C4-2B (cell line): Measurements from ENCODE around the gene AGFG1.

Experiments used
- H3K27ac ChIP-seq: fragments of 450-650 bp; 2 replicates; pipeline ENCODE4 v1.5.1; 2017
- ZFX ChIP-seq: fragments of 450-650 bp; IDR thresholded peaks from 2 replicates; pipeline ENCODE4 v1.6.1; 2017
- TF ChIP-seq, protein P1 (sequence below): fragments of 450-650 bp; conservative IDR thresholded peaks from 2 replicates; pipeline ENCODE4 v1.5.1; 2017; ENCODE audit warnings: mild to moderate bottlenecking

AGFG1 gene

GRCh38 chr2:227473122-227473461, 1.1 kb downstream of the AGFG1 start:
- peak overlapping the region; percentile 79 for H3K27ac ChIP-seq
- TF ChIP-seq, protein P1, sequence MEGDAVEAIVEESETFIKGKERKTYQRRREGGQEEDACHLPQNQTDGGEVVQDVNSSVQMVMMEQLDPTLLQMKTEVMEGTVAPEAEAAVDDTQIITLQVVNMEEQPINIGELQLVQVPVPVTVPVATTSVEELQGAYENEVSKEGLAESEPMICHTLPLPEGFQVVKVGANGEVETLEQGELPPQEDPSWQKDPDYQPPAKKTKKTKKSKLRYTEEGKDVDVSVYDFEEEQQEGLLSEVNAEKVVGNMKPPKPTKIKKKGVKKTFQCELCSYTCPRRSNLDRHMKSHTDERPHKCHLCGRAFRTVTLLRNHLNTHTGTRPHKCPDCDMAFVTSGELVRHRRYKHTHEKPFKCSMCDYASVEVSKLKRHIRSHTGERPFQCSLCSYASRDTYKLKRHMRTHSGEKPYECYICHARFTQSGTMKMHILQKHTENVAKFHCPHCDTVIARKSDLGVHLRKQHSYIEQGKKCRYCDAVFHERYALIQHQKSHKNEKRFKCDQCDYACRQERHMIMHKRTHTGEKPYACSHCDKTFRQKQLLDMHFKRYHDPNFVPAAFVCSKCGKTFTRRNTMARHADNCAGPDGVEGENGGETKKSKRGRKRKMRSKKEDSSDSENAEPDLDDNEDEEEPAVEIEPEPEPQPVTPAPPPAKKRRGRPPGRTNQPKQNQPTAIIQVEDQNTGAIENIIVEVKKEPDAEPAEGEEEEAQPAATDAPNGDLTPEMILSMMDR: no peak

- TF ChIP-seq, protein P1: no peak
- no peak for TF ChIP-seq ZFX
- H3K27ac ChIP-seq: no peak overlapping the region
Measured at GRCh38 chr2:227473806-227474205, 1.9 kb downstream of the AGFG1 start.

DNA sequence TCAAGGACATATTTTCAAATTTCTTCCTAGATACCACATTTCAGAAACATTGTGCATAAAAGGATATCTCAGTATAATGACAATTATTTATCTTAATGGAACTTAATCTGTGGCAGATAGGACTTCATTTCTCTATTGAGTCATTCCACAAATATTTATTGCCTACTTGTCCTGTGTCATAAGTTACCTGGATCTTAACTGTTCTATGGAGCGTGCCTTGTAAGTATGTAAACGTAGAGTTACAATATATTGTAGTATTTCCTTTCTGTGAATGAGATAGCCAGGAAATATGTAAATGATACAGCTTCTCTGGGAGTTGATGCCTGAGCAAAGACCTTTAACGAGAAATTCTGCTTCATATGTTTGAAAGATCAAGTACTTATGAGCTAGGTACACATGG, 2.5 kb downstream of the AGFG1 start:
- H3K27ac ChIP-seq: no peak overlapping the region
- TF ChIP-seq, protein P1: no peak
- no peak for TF ChIP-seq ZFX

DNA sequence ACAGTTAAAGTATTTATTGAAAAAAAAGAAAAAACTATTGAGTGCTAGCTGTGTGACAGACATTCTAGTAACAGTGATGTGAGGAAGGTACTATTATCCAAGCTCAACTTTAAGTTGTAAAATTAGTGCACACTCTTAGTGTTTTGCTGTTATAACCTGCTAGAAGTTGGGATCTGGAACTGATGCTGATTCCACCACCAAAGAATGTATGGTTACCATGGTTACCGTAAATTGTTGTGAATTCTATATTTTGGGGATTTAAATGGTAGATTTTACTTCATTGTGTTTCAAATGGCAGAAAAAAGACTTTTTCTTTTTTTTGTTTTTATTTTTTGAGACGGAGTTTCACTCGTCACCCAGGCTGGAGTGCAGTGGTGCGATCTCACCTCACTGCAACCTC, 5.3 kb downstream of the AGFG1 start:
- TF ChIP-seq, protein P1: no peak
- no peak overlapping the region for H3K27ac ChIP-seq

DNA sequence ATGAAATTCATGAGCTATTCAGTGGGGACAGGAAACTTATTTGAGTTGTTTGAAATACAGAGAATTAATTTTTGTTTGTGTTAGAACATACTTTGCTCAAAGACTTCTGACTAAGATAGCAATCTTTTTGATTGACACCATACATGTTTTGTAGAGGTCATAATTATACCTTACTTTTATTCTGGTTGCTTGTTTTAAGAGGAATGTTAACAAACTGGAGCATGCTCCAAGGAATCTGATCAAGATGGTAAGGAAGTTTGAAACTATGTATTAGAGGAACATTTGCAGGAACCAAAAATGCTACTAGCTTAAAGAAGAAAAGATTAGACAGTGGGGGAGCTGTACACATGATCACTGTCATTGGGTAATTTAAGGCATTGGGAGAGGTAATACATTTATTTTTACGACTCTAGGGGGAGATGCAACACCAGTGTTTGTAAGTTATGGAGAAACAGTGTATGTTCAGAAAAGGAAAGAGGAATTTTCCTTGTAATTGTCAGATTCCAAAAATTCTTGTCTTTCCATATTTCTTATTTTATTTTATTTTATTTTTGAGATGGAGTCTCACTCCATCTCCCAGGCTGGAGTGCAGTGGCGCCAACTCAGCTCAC, 8.0 kb downstream of the AGFG1 start:
- no peak overlapping the region for H3K27ac ChIP-seq
- no peak for TF ChIP-seq ZFX
- TF ChIP-seq, protein P1: peak; percentile 54

- TF ChIP-seq ZFX: no peak
- TF ChIP-seq, protein P1: no peak
Measured at GRCh38 chr2:227480528-227480927, 8.6 kb downstream of the AGFG1 start.

GRCh38 chr2:227482638-227483340, 10.8 kb downstream of the AGFG1 start:
- H3K27ac ChIP-seq: no peak overlapping the region
- TF ChIP-seq, protein P1: no peak
- no peak for TF ChIP-seq ZFX

More at GRCh38 chr2:227480528-227480927, 8.6 kb downstream of the AGFG1 start:
- H3K27ac ChIP-seq: no peak overlapping the region
